ENCODE data around the gene WNT3A.

Gene WNT3A

GRCh38 chr1:228035844-228036243 is 29.0 kb downstream of the WNT3A start:
- Histone ChIP-seq H3K4me3 (ENCODE audit: control insufficient read depth in 1 of 7, extremely low read depth in 1 of 7, insufficient read depth in 4 of 7, low read depth in 2 of 7, low read length in 6 of 7) (no peak overlapping the region), H3K27me3 (replicated peaks in 2 of 5; ENCODE audit: control insufficient read depth in 4 of 5, insufficient read depth in 5 of 5, low read length in 4 of 5) (peaks cover 0 to 56% (median 27%) of the 10 kb centered on the region in 5 experiments), H3K36me3 (ENCODE audit: control insufficient read depth in 4 of 4, insufficient read depth in 4 of 4, low read length in 3 of 4) (no peaks in the 10 kb centered on the region), H3K4me1 (ENCODE audit: control extremely low read depth in 1 of 4, control insufficient read depth in 4 of 4, insufficient read depth in 4 of 4, low read length in 3 of 4) (peaks cover 0 to 14% (median 7%) of the 10 kb centered on the region in 4 experiments), H3K9me3 (ENCODE audit: control extremely low read depth in 1 of 5, control insufficient read depth in 4 of 5, insufficient read depth in 2 of 5, low read depth in 1 of 5, low read length in 4 of 5) (peaks cover 0 to 5% (median 4%) of the 10 kb centered on the region in 5 experiments), H3K27ac (ENCODE audit: insufficient read depth in 1 of 2, low read depth in 1 of 2, low read length in 2 of 2, poor library complexity in 1 of 2, severe bottlenecking in 2 of 2) (no peak overlapping the region)
- CTCF ChIA-PET, result no interaction called here
- 48% methylated on average over 2 of the region's 5 CpGs for WGBS (ENCODE audit: insufficient coverage)
- POLR2A ChIA-PET, result no interaction called here
- peak in 2 of 3 donors; percentile 29 to 37 for DNase-seq

- peaks cover 0 to 5% (median 4%) of the 10 kb centered on the region in 5 experiments for H3K9me3 ChIP-seq (ENCODE audit: control extremely low read depth in 1 of 5, control insufficient read depth in 4 of 5, insufficient read depth in 2 of 5, low read depth in 1 of 5, low read length in 4 of 5)
- CTCF ChIA-PET, result no interaction called here
- POLR2A ChIA-PET, result no interaction called here
- H3K4me3 ChIP-seq (ENCODE audit: control insufficient read depth in 1 of 7, extremely low read depth in 1 of 7, insufficient read depth in 4 of 7, low read depth in 2 of 7, low read length in 6 of 7), result no peak overlapping the region
- no peaks in the 10 kb centered on the region for H3K36me3 ChIP-seq (ENCODE audit: control insufficient read depth in 4 of 4, insufficient read depth in 4 of 4, low read length in 3 of 4)
- no peak overlapping the region for H3K27ac ChIP-seq (ENCODE audit: insufficient read depth in 1 of 2, low read depth in 1 of 2, low read length in 2 of 2, poor library complexity in 1 of 2, severe bottlenecking in 2 of 2)
- peaks cover 0 to 64% (median 30%) of the 10 kb centered on the region in 5 experiments for H3K27me3 ChIP-seq (replicated peaks in 2 of 5; ENCODE audit: control insufficient read depth in 4 of 5, insufficient read depth in 5 of 5, low read length in 4 of 5)
- 96% methylated on average over 4 of the region's 8 CpGs for WGBS (ENCODE audit: insufficient coverage)
- DNase-seq, result no peak
- peaks cover 0 to 14% (median 7%) of the 10 kb centered on the region in 4 experiments for H3K4me1 ChIP-seq (ENCODE audit: control extremely low read depth in 1 of 4, control insufficient read depth in 4 of 4, insufficient read depth in 4 of 4, low read length in 3 of 4)
Observed at GRCh38 chr1:228036701-228037231, 30.0 kb downstream of the WNT3A start.

GRCh38 chr1:228037401-228038386 is 30.9 kb downstream of the WNT3A start:
- Histone ChIP-seq H3K9me3 (ENCODE audit: control extremely low read depth in 1 of 5, control insufficient read depth in 4 of 5, insufficient read depth in 2 of 5, low read depth in 1 of 5, low read length in 4 of 5) (peaks cover 0 to 5% (median 4%) of the 10 kb centered on the region in 5 experiments), H3K27ac (ENCODE audit: insufficient read depth in 1 of 2, low read depth in 1 of 2, low read length in 2 of 2, poor library complexity in 1 of 2, severe bottlenecking in 2 of 2) (no peak overlapping the region), H3K4me3 (ENCODE audit: control insufficient read depth in 1 of 7, extremely low read depth in 1 of 7, insufficient read depth in 4 of 7, low read depth in 2 of 7, low read length in 6 of 7) (peak overlapping the region in 5 of 7 experiments; percentile 8 to 70 (median 59)), H3K4me1 (ENCODE audit: control extremely low read depth in 1 of 4, control insufficient read depth in 4 of 4, insufficient read depth in 4 of 4, low read length in 3 of 4) (peaks cover 0 to 14% (median 7%) of the 10 kb centered on the region in 4 experiments), H3K27me3 (replicated peaks in 2 of 5; ENCODE audit: control insufficient read depth in 4 of 5, insufficient read depth in 5 of 5, low read length in 4 of 5) (peaks cover 0 to 64% (median 29%) of the 10 kb centered on the region in 5 experiments), H3K36me3 (ENCODE audit: control insufficient read depth in 4 of 4, insufficient read depth in 4 of 4, low read length in 3 of 4) (no peaks in the 10 kb centered on the region)
- DNase-seq, result peak; percentile 54 to 89 (median 87)
- 8% methylated on average over 69 of the region's 80 CpGs for WGBS (ENCODE audit: insufficient coverage)
- POLR2A ChIA-PET, result no interaction called here
- CTCF ChIA-PET, result no interaction called here

DNA sequence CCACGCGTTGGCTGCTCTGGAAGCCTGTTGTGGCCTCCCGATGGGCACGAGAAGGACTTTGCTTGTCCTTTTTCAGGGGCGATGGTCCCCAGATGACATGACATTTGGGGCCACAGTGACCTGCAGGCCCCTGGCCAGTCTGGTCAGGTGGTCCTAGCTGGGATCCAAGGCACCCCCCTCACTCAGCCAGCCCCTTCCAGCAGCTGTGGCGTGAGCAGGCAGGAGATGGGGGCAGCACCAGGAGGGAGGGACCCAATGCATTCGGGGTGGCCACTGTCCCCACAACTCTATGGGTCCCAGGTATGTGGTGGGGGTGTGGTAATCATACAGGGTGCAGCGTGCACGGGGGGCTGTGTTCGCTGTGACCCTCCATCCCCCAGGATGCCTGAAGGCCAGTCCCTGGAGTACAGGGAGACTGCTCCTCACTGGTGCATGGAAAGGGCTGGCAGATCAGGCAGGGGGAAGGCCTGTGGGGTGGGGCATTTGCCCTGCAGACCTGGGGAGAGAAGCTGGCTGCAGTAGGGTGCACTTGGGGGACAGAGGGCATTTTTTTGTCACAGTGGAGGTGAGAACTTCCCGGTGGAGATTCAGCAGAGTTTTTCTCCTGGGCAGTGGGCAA is 31.7 kb downstream of the WNT3A start:
- Histone ChIP-seq H3K4me3 (ENCODE audit: control insufficient read depth in 1 of 7, extremely low read depth in 1 of 7, insufficient read depth in 4 of 7, low read depth in 2 of 7, low read length in 6 of 7) (peak overlapping the region in 3 of 7 experiments; percentile 59 to 70 (median 68)), H3K27ac (ENCODE audit: insufficient read depth in 1 of 2, low read depth in 1 of 2, low read length in 2 of 2, poor library complexity in 1 of 2, severe bottlenecking in 2 of 2) (no peak overlapping the region), H3K27me3 (replicated peaks in 2 of 5; ENCODE audit: control insufficient read depth in 4 of 5, insufficient read depth in 5 of 5, low read length in 4 of 5) (peaks cover 0 to 64% (median 28%) of the 10 kb centered on the region in 5 experiments), H3K9me3 (ENCODE audit: control extremely low read depth in 1 of 5, control insufficient read depth in 4 of 5, insufficient read depth in 2 of 5, low read depth in 1 of 5, low read length in 4 of 5) (no peaks in the 10 kb centered on the region), H3K36me3 (ENCODE audit: control insufficient read depth in 4 of 4, insufficient read depth in 4 of 4, low read length in 3 of 4) (no peaks in the 10 kb centered on the region), H3K4me1 (ENCODE audit: control extremely low read depth in 1 of 4, control insufficient read depth in 4 of 4, insufficient read depth in 4 of 4, low read length in 3 of 4) (peaks cover 0 to 14% (median 7%) of the 10 kb centered on the region in 4 experiments)
- ChIA-PET CTCF (no interaction called here), POLR2A (no interaction called here)
- no peak for DNase-seq
- WGBS (ENCODE audit: insufficient coverage), result 66% methylated on average over 10 of the region's 11 CpGs

DNA sequence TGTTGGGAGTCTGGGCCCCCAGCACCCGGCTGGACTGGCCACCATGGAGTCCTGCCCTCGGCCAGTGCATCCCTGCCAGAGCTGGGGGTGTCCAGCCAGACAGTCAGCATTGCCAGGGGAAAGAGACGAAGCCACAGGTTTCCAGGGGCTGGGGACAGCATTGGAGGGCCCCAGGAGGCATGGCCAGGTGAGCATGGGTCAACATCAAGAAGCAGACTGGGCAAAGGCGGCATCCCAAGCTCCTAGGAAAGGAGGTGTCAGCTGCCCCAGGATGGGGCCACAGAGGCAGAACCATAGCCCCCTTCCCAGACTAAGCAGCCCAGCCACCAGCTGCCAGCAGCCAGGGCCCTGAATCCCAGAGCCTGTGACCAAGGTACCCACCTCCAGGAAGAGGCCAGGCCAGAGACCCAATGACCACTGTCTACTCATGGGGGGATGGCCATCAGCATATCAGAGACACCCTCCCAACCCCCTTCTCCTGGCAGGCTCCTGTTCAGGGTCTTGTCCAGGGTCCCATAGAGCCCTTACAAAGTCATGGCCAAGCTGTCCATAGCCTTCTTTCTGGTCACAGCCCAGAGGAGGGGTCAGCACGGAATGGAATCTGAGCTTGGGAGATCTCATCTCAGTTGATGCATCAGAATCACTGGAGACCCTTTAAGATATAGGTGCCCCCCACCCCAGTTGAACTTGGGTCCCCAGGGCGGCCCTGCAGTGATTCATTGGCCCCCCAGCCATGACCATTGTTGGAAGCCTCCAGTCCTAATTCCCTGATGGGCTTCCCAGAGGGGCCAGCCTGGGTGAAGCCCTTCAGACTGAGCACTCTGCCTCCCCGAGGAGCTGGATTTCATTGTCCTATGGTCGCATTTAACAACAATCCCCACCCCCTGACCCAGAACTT is 32.5 kb downstream of the WNT3A start:
- 89% methylated on average over 7 of the region's 8 CpGs for WGBS (ENCODE audit: insufficient coverage)
- CTCF ChIA-PET, result no interaction called here
- no peak for DNase-seq
- Histone ChIP-seq H3K4me3 (ENCODE audit: control insufficient read depth in 1 of 7, extremely low read depth in 1 of 7, insufficient read depth in 4 of 7, low read depth in 2 of 7, low read length in 6 of 7) (no peak overlapping the region), H3K9me3 (ENCODE audit: control extremely low read depth in 1 of 5, control insufficient read depth in 4 of 5, insufficient read depth in 2 of 5, low read depth in 1 of 5, low read length in 4 of 5) (no peaks in the 10 kb centered on the region), H3K4me1 (ENCODE audit: control extremely low read depth in 1 of 4, control insufficient read depth in 4 of 4, insufficient read depth in 4 of 4, low read length in 3 of 4) (peaks cover 0 to 14% (median 7%) of the 10 kb centered on the region in 4 experiments), H3K27ac (ENCODE audit: insufficient read depth in 1 of 2, low read depth in 1 of 2, low read length in 2 of 2, poor library complexity in 1 of 2, severe bottlenecking in 2 of 2) (no peak overlapping the region), H3K36me3 (ENCODE audit: control insufficient read depth in 4 of 4, insufficient read depth in 4 of 4, low read length in 3 of 4) (no peaks in the 10 kb centered on the region), H3K27me3 (replicated peaks in 2 of 5; ENCODE audit: control insufficient read depth in 4 of 5, insufficient read depth in 5 of 5, low read length in 4 of 5) (peaks cover 0 to 64% (median 26%) of the 10 kb centered on the region in 5 experiments)
- POLR2A ChIA-PET, result no interaction called here

GRCh38 chr1:228039986-228040385 is 33.2 kb downstream of the WNT3A start:
- no peak for DNase-seq
- Histone ChIP-seq H3K4me3 (ENCODE audit: control insufficient read depth in 1 of 7, extremely low read depth in 1 of 7, insufficient read depth in 4 of 7, low read depth in 2 of 7, low read length in 6 of 7) (no peak overlapping the region), H3K36me3 (ENCODE audit: control insufficient read depth in 4 of 4, insufficient read depth in 4 of 4, low read length in 3 of 4) (no peaks in the 10 kb centered on the region), H3K4me1 (ENCODE audit: control extremely low read depth in 1 of 4, control insufficient read depth in 4 of 4, insufficient read depth in 4 of 4, low read length in 3 of 4) (peaks cover 0 to 14% (median 7%) of the 10 kb centered on the region in 4 experiments), H3K27me3 (replicated peaks in 2 of 5; ENCODE audit: control insufficient read depth in 4 of 5, insufficient read depth in 5 of 5, low read length in 4 of 5) (peaks cover 0 to 60% (median 26%) of the 10 kb centered on the region in 5 experiments), H3K27ac (ENCODE audit: insufficient read depth in 1 of 2, low read depth in 1 of 2, low read length in 2 of 2, poor library complexity in 1 of 2, severe bottlenecking in 2 of 2) (no peak overlapping the region), H3K9me3 (ENCODE audit: control extremely low read depth in 1 of 5, control insufficient read depth in 4 of 5, insufficient read depth in 2 of 5, low read depth in 1 of 5, low read length in 4 of 5) (no peaks in the 10 kb centered on the region)
- CTCF ChIA-PET, result no interaction called here
- POLR2A ChIA-PET, result no interaction called here
- 94% methylated on average over 2 of the region's 3 CpGs for WGBS (ENCODE audit: insufficient coverage)

Measured in common myeloid progenitor, CD34-positive (primary cell).